ENCODE data around the gene OSBPL8.

DNA sequence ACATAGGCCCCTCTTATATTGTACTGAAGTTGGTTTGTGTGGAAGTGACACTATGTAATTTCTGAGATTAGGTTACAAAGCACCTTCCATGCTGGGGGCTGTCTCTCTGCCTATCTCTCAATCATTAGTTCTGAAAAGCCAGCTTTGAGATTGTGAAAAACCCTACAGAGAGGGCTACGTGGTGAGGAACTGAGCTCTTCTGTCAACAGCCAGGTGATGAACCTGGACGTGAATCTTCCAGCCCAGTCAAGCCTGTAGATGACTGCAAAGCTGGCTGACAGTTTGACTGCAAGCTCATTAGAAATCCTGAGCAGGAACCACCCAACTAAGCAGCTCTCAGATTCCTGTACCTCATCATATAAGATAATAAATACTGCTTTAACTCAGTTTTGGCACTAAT lies 175.0 kb downstream of the OSBPL8 start:
- TF ChIP-seq TAF1 (IDR thresholded peaks at IDR 0.05; ENCODE audit: low read depth, low read length) = no peak
- no peak for TF ChIP-seq POLR2A (IDR thresholded peaks at IDR 0.05; ENCODE audit: low read depth, low read length)
- no peak for TF ChIP-seq SPI1 (IDR thresholded peaks at IDR 0.05; ENCODE audit: low read depth, low read length)

Measured in GM12891 (cell line).